ENCODE results near the gene C1orf52. TPM values are rescaled to one million over a fixed set of nuclear protein-coding genes. Genes with fewer than 3 reads are reported as not detected.
A peak's percentile ranks its signal among the peaks of the same experiment; 100 is the strongest.

Gene C1orf52
- total RNA-seq, 5 donors from 2014 or later (not counting 1 experiment from before 2014, with no cell fraction given) = 29.8 to 48.6 (median 39.3) TPM

DNA sequence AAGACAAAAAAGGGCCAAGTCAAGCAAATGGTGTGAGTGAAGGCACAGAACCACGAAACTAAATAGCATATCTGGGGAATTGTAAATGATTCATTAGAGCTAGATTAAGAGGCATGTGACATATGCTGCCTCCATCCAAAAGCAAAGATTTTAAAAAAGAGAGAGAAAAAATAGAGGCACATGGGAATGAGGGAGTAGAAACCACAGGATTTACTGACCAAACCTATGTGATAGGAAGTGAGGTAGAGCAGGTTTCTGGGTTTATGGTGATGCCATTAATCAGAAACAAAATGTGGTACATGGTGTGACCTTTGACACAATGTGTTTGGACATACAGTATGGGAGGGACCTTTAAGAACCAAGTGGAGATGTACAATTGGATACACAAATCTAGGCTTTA is 13.6 kb downstream of the C1orf52 start:
- no peaks in the 10 kb centered on the region for H3K27me3 Mint-ChIP-seq
- H3K4me3 Mint-ChIP-seq = no peak overlapping the region
- Histone ChIP-seq H3K27me3 (replicated peaks in 1 of 2; ENCODE audit: control insufficient read depth in 2 of 2, extremely low read depth in 1 of 2, insufficient read depth in 2 of 2, low read length in 1 of 2) (no peaks in the 10 kb centered on the region), H3K36me3 (ENCODE audit: control insufficient read depth in 2 of 2, extremely low read depth in 1 of 2, insufficient read depth in 1 of 2, low read length in 1 of 2) (peaks cover 0 to 1% of the 10 kb centered on the region in 2 donors), H3K9me3 (no peaks in the 10 kb centered on the region), H3K4me1 (ENCODE audit: control insufficient read depth in 1 of 2, extremely low read depth in 1 of 2, insufficient read depth in 2 of 2, low read length in 2 of 2) (no peaks in the 10 kb centered on the region), H3K4me3 (ENCODE audit: control insufficient read depth in 1 of 2, extremely low read depth in 1 of 2, low read length in 1 of 2) (no peak overlapping the region), H3K27ac (ENCODE audit: low read length) (no peak overlapping the region)
- H3K9me3 Mint-ChIP-seq = no peaks in the 10 kb centered on the region
- peaks cover 4 to 15% (median 4%) of the 10 kb centered on the region in 3 donors for H3K4me1 Mint-ChIP-seq
- DNase-seq = no peak
- ChIA-PET POLR2A (no interaction called here), CTCF (interaction anchor here in 1 of 2 donors (1.7 kb wide), 1 partner anchor 14 kb away, joined by 5 read pairs; the partner anchor contains the start of gene C1orf52)
- H3K27ac Mint-ChIP-seq = no peak overlapping the region
- ATAC-seq (replicated peaks in 1 of 4) = no peak
- WGBS (ENCODE audit: insufficient coverage) = 86% methylated on average over 1 of the region's 1 CpG
- peaks cover 13% of the 10 kb centered on the region for H3K36me3 Mint-ChIP-seq

DNA sequence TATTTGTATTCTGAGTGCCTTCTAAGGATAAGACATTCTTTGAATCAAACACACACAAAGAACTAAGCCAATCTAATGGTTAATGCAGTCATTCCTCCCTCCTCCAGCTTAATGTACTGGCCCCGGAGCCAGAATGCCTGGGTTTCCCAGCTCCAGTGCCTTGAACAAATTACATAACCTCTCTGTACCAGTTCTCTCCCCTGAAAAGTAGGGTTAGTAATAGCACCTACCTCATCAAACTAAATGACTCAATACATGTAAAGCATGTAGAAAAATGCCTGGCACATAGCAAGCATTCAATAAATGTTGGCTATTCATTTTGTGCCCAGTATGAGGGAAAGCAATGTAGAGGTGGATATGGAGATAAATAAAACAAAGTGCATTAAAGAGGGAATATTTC is 14.0 kb downstream of the C1orf52 start:
- Mint-ChIP-seq H3K27me3 (no peaks in the 10 kb centered on the region), H3K27ac (no peak overlapping the region), H3K36me3 (peaks cover 9% of the 10 kb centered on the region), H3K4me3 (no peak overlapping the region), H3K9me3 (no peaks in the 10 kb centered on the region), H3K4me1 (peaks cover 9 to 16% (median 9%) of the 10 kb centered on the region in 3 donors)
- H3K36me3 ChIP-seq (ENCODE audit: control insufficient read depth in 2 of 2, extremely low read depth in 1 of 2, insufficient read depth in 1 of 2, low read length in 1 of 2) = no peaks in the 10 kb centered on the region
- POLR2A ChIA-PET = no interaction called here
- no peak overlapping the region for H3K4me3 ChIP-seq (ENCODE audit: control insufficient read depth in 1 of 2, extremely low read depth in 1 of 2, low read length in 1 of 2)
- DNase-seq = no peak
- H3K27me3 ChIP-seq (replicated peaks in 1 of 2; ENCODE audit: control insufficient read depth in 2 of 2, extremely low read depth in 1 of 2, insufficient read depth in 2 of 2, low read length in 1 of 2) = no peaks in the 10 kb centered on the region
- WGBS (ENCODE audit: insufficient coverage) = no CpG with 5 or more reads among the region's 1 CpG
- H3K27ac ChIP-seq (ENCODE audit: low read length) = no peak overlapping the region
- no peaks in the 10 kb centered on the region for H3K9me3 ChIP-seq
- CTCF ChIA-PET = interaction anchor here (0.6 to 1.7 kb wide), 4 partner anchors 9 to 21 kb away, joined by 3 to 6 read pairs (median 4); partner anchors contain the start of gene C1orf52 (in 1 of the 2)
- no peak for ATAC-seq (replicated peaks in 1 of 4)
- peaks cover 0 to 1% of the 10 kb centered on the region in 2 experiments for H3K4me1 ChIP-seq (ENCODE audit: control insufficient read depth in 1 of 2, extremely low read depth in 1 of 2, insufficient read depth in 2 of 2, low read length in 2 of 2)

DNA sequence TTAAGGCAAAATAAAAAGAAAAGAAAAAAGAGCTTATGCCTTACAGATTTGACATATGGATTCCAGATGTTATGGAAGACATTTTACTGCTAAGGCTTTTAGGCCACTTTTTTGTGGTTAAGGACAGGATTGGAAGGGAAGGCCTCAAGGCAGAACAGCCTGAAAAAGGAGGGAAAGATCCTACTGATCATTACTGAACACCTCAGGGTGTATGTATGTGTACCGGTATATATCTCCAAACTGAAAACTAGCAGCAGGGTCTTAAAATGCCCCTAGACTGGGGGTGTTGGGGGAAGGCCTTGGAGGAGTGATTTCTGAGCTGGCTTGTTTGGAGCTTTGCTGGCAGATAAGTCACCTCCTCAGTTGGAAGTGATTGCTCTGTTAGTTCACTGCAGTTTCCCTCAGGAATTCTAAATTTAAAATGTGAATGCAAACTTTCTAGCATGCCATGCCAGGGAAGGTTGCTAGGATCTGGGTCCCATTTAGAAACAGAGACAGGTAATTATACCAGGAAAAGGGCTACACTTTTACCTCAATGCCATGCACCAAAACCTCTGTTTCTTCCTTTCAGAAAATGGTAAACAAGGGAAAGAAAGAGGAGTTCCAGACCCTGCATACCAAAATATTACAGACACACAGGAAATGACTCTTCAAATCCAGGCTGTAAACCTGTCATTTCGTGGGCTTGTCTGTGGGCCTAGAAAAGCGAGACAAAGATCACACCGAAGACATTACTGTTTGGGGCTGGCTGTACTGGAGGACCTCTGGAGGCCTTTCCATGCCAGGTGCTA is 15.0 kb downstream of the C1orf52 start:
- Mint-ChIP-seq H3K27me3 (no peaks in the 10 kb centered on the region), H3K4me3 (no peak overlapping the region), H3K9me3 (no peaks in the 10 kb centered on the region), H3K4me1 (peaks cover 12 to 15% (median 12%) of the 10 kb centered on the region in 3 donors), H3K36me3 (peaks cover 2% of the 10 kb centered on the region), H3K27ac (no peak overlapping the region)
- ATAC-seq (replicated peaks in 1 of 4) = no peak
- DNase-seq = no peak
- H3K4me3 ChIP-seq (ENCODE audit: control insufficient read depth in 1 of 2, extremely low read depth in 1 of 2, low read length in 1 of 2) = no peak overlapping the region
- H3K4me1 ChIP-seq (ENCODE audit: control insufficient read depth in 1 of 2, extremely low read depth in 1 of 2, insufficient read depth in 2 of 2, low read length in 2 of 2) = peaks cover 0 to 2% of the 10 kb centered on the region in 2 experiments
- 54% methylated on average over 3 of the region's 4 CpGs for WGBS (ENCODE audit: insufficient coverage)
- no peaks in the 10 kb centered on the region for H3K27me3 ChIP-seq (replicated peaks in 1 of 2; ENCODE audit: control insufficient read depth in 2 of 2, extremely low read depth in 1 of 2, insufficient read depth in 2 of 2, low read length in 1 of 2)
- ChIA-PET CTCF (interaction anchor here (0.6 to 1.7 kb wide), 5 partner anchors 10 to 239 kb away, joined by 3 to 6 read pairs (median 3); partner anchors contain the start of gene C1orf52 (in 1 of the 2)), POLR2A (no interaction called here)
- H3K9me3 ChIP-seq = no peaks in the 10 kb centered on the region
- no peaks in the 10 kb centered on the region for H3K36me3 ChIP-seq (ENCODE audit: control insufficient read depth in 2 of 2, extremely low read depth in 1 of 2, insufficient read depth in 1 of 2, low read length in 1 of 2)
- no peak overlapping the region for H3K27ac ChIP-seq (ENCODE audit: low read length)

DNA sequence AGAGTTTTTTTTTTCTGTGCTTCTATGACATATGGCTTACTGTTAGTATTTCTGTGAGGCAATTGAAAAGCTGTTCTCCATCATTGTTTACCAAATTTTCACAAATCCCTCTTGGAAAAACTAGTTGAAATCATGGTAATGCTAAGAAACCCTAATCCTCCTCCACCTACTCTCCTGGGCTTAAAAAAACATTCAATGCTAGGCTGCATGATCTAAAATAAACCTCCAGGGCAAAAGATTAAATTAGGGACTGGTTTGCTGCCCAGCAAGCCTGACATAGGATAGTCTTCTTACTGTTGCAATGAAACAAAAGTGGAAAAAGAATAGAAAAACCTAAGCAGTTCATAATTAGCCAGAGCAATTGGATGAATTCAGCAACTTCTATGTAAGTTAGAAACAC is 16.1 kb downstream of the C1orf52 start:
- Histone ChIP-seq H3K9me3 (no peaks in the 10 kb centered on the region), H3K27ac (ENCODE audit: low read length) (no peak overlapping the region), H3K4me1 (ENCODE audit: control insufficient read depth in 1 of 2, extremely low read depth in 1 of 2, insufficient read depth in 2 of 2, low read length in 2 of 2) (peaks cover 0 to 2% of the 10 kb centered on the region in 2 experiments), H3K4me3 (ENCODE audit: control insufficient read depth in 1 of 2, extremely low read depth in 1 of 2, low read length in 1 of 2) (no peak overlapping the region), H3K27me3 (replicated peaks in 1 of 2; ENCODE audit: control insufficient read depth in 2 of 2, extremely low read depth in 1 of 2, insufficient read depth in 2 of 2, low read length in 1 of 2) (no peaks in the 10 kb centered on the region), H3K36me3 (ENCODE audit: control insufficient read depth in 2 of 2, extremely low read depth in 1 of 2, insufficient read depth in 1 of 2, low read length in 1 of 2) (no peaks in the 10 kb centered on the region)
- Mint-ChIP-seq H3K4me3 (no peak overlapping the region), H3K36me3 (no peaks in the 10 kb centered on the region), H3K27me3 (no peaks in the 10 kb centered on the region), H3K9me3 (no peaks in the 10 kb centered on the region), H3K4me1 (peaks cover 12 to 15% (median 12%) of the 10 kb centered on the region in 3 donors), H3K27ac (no peak overlapping the region)
- DNase-seq (no peak), ATAC-seq (replicated peaks in 1 of 4) (no peak)
- ChIA-PET POLR2A (no interaction called here), CTCF (interaction anchor here (0.6 to 0.8 kb wide), 2 partner anchors 25 to 238 kb away, joined by 3 to 5 read pairs; no protein-coding TSS in a partner anchor)

DNA sequence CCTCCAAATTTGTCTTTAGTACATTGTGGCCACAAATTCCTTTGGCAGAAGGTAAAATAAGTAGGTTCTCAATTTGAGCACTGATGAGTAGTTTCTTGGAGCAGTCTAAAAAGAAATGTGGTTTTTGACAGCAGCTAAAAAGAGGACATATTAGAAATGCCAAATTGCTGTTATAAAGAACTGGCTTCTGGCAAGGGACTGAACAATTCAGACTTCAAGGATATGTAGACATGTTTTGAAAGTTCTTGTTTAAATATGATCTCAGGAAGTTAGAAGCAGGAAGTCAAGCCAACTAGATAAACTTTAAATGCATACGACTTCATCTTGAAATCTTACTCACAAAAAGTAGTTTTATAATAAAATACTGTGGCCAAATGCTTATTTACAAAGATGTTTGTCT is 18.8 kb downstream of the C1orf52 start:
- Histone ChIP-seq H3K27ac (ENCODE audit: low read length) (no peak overlapping the region), H3K36me3 (ENCODE audit: control insufficient read depth in 2 of 2, extremely low read depth in 1 of 2, insufficient read depth in 1 of 2, low read length in 1 of 2) (no peaks in the 10 kb centered on the region), H3K9me3 (no peaks in the 10 kb centered on the region), H3K27me3 (replicated peaks in 1 of 2; ENCODE audit: control insufficient read depth in 2 of 2, extremely low read depth in 1 of 2, insufficient read depth in 2 of 2, low read length in 1 of 2) (no peaks in the 10 kb centered on the region), H3K4me1 (ENCODE audit: control insufficient read depth in 1 of 2, extremely low read depth in 1 of 2, insufficient read depth in 2 of 2, low read length in 2 of 2) (peaks cover 0 to 2% of the 10 kb centered on the region in 2 experiments), H3K4me3 (ENCODE audit: control insufficient read depth in 1 of 2, extremely low read depth in 1 of 2, low read length in 1 of 2) (no peak overlapping the region)
- ATAC-seq (replicated peaks in 1 of 4) (no peak), DNase-seq (no peak)
- Mint-ChIP-seq H3K4me3 (no peak overlapping the region), H3K4me1 (peaks cover 12 to 15% (median 12%) of the 10 kb centered on the region in 3 donors), H3K36me3 (no peaks in the 10 kb centered on the region), H3K27ac (peak overlapping the region; percentile 76 to 86), H3K9me3 (no peaks in the 10 kb centered on the region), H3K27me3 (peaks cover 2 to 3% of the 10 kb centered on the region in 2 donors)
- POLR2A ChIA-PET = no interaction called here
- WGBS (ENCODE audit: insufficient coverage) = no CpG with 5 or more reads among the region's 1 CpG
- CTCF ChIA-PET = interaction anchor here (1.0 to 1.5 kb wide), 4 partner anchors 14 to 296 kb away, joined by 3 to 18 read pairs (median 4); no protein-coding TSS in a partner anchor

DNA sequence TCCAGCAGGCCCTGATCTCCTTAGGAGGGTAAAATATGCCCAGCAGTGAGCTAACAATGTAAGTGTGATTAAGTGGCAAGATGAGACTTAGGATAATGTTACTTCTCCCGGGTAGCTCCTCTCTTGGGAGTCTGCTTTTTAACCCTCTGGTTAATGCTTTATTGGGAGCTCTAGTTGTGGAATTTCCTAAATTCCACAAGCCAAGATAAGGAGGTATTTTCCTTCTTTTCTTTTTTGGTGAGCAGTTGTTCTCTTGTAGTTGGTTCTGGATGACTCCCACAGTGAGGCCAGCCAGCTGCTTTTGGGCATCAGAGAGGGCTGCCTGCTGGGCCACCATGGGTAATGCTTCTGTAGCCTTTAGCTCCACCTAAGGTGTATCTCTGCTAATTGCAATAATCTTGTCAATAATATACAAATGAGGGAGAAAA is 19.3 kb downstream of the C1orf52 start:
- no peaks in the 10 kb centered on the region for H3K9me3 Mint-ChIP-seq
- no peaks in the 10 kb centered on the region for H3K36me3 ChIP-seq (ENCODE audit: control insufficient read depth in 2 of 2, extremely low read depth in 1 of 2, insufficient read depth in 1 of 2, low read length in 1 of 2)
- ATAC-seq (replicated peaks in 1 of 4) (peak in 3 of 4 experiments; percentile 44 to 61 (median 57)), DNase-seq (peak in 2 of 35 experiments; percentile 6 to 38)
- H3K27me3 Mint-ChIP-seq = peaks cover 2 to 3% of the 10 kb centered on the region in 2 donors
- no CpG with 5 or more reads among the region's 1 CpG for WGBS (ENCODE audit: insufficient coverage)
- H3K4me3 Mint-ChIP-seq = no peak overlapping the region
- H3K27ac ChIP-seq (ENCODE audit: low read length) = no peak overlapping the region
- H3K4me1 Mint-ChIP-seq = peaks cover 12 to 15% (median 12%) of the 10 kb centered on the region in 3 donors
- peak overlapping the region; percentile 76 to 86 for H3K27ac Mint-ChIP-seq
- H3K4me3 ChIP-seq (ENCODE audit: control insufficient read depth in 1 of 2, extremely low read depth in 1 of 2, low read length in 1 of 2) = no peak overlapping the region
- CTCF ChIA-PET = interaction anchor here (0.8 to 1.5 kb wide), 6 partner anchors 14 to 296 kb away, joined by 3 to 18 read pairs (median 4); partner anchors contain the start of gene C1orf52 (in 2 of the 2)
- no peaks in the 10 kb centered on the region for H3K9me3 ChIP-seq
- H3K4me1 ChIP-seq (ENCODE audit: control insufficient read depth in 1 of 2, extremely low read depth in 1 of 2, insufficient read depth in 2 of 2, low read length in 2 of 2) = peaks cover 0 to 2% of the 10 kb centered on the region in 2 experiments
- H3K27me3 ChIP-seq (replicated peaks in 1 of 2; ENCODE audit: control insufficient read depth in 2 of 2, extremely low read depth in 1 of 2, insufficient read depth in 2 of 2, low read length in 1 of 2) = no peaks in the 10 kb centered on the region
- POLR2A ChIA-PET = no interaction called here
- H3K36me3 Mint-ChIP-seq = no peaks in the 10 kb centered on the region
